ENCODE data around the gene GPR176. TPM values are rescaled to one million over a fixed set of nuclear protein-coding genes. Genes with fewer than 3 reads are reported as not detected.

GPR176 gene
- total RNA-seq, 1 donor from 2014 or later: 15.9 TPM

GRCh38 chr15:39843565-39843964 lies 76.5 kb downstream of the GPR176 start:
- Mint-ChIP-seq H3K27ac (ENCODE audit: unreplicated experiment) (no peak overlapping the region), H3K27me3 (ENCODE audit: unreplicated experiment) (no peaks in the 10 kb centered on the region), H3K9me3 (ENCODE audit: unreplicated experiment) (no peaks in the 10 kb centered on the region), H3K4me3 (ENCODE audit: unreplicated experiment) (no peak overlapping the region), H3K4me1 (ENCODE audit: low read depth, unreplicated experiment) (peaks cover 5% of the 10 kb centered on the region), H3K36me3 (ENCODE audit: unreplicated experiment) (no peaks in the 10 kb centered on the region)
- TF ChIP-seq CTCF (IDR thresholded peaks at IDR 0.05; ENCODE audit: partially characterized antibody, unreplicated experiment): no peak
- DNase-seq: no peak

- H3K27ac Mint-ChIP-seq (ENCODE audit: unreplicated experiment): no peak overlapping the region
- no peak overlapping the region for H3K4me3 Mint-ChIP-seq (ENCODE audit: unreplicated experiment)
- H3K4me1 Mint-ChIP-seq (ENCODE audit: low read depth, unreplicated experiment): peaks cover 2% of the 10 kb centered on the region
- no peaks in the 10 kb centered on the region for H3K9me3 Mint-ChIP-seq (ENCODE audit: unreplicated experiment)
- DNase-seq: no peak
- no peaks in the 10 kb centered on the region for H3K36me3 Mint-ChIP-seq (ENCODE audit: unreplicated experiment)
- TF ChIP-seq CTCF (IDR thresholded peaks at IDR 0.05; ENCODE audit: partially characterized antibody, unreplicated experiment): no peak
- H3K27me3 Mint-ChIP-seq (ENCODE audit: unreplicated experiment): no peaks in the 10 kb centered on the region
Observed at GRCh38 chr15:39837454-39837853, 82.6 kb downstream of the GPR176 start.

DNA sequence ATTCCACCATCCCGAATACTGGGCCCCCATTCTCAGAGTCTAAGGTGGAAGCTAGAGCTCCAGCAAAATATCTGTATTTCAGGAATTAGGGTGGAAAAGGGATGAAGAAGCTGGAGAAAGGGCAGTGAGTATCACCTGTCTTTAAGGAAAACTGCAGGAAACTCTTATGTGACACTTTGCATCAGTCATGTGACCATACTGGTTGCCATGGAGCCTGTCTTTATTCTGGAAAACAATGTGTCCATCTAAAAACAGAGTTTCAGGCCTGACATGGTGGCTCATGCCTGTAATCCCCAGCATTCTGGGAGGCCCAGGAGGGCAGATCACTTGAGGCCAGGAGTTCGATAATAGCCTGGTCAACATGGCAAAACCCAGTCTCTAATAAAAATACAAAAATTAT lies 84.5 kb downstream of the GPR176 start:
- H3K36me3 Mint-ChIP-seq (ENCODE audit: unreplicated experiment): no peaks in the 10 kb centered on the region
- H3K27me3 Mint-ChIP-seq (ENCODE audit: unreplicated experiment): no peaks in the 10 kb centered on the region
- no peak overlapping the region for H3K27ac Mint-ChIP-seq (ENCODE audit: unreplicated experiment)
- no peak for DNase-seq
- H3K9me3 Mint-ChIP-seq (ENCODE audit: unreplicated experiment): no peaks in the 10 kb centered on the region
- no peak overlapping the region for H3K4me3 Mint-ChIP-seq (ENCODE audit: unreplicated experiment)
- H3K4me1 Mint-ChIP-seq (ENCODE audit: low read depth, unreplicated experiment): peaks cover 2% of the 10 kb centered on the region
- TF ChIP-seq CTCF (IDR thresholded peaks at IDR 0.05; ENCODE audit: partially characterized antibody, unreplicated experiment): no peak

- no peaks in the 10 kb centered on the region for H3K36me3 Mint-ChIP-seq (ENCODE audit: unreplicated experiment)
- H3K9me3 Mint-ChIP-seq (ENCODE audit: unreplicated experiment): no peaks in the 10 kb centered on the region
- H3K4me3 Mint-ChIP-seq (ENCODE audit: unreplicated experiment): no peak overlapping the region
- no peaks in the 10 kb centered on the region for H3K27me3 Mint-ChIP-seq (ENCODE audit: unreplicated experiment)
- TF ChIP-seq CTCF (IDR thresholded peaks at IDR 0.05; ENCODE audit: partially characterized antibody, unreplicated experiment): no peak
- H3K4me1 Mint-ChIP-seq (ENCODE audit: low read depth, unreplicated experiment): peaks cover 2% of the 10 kb centered on the region
- no peak overlapping the region for H3K27ac Mint-ChIP-seq (ENCODE audit: unreplicated experiment)
- DNase-seq: no peak
Observed at GRCh38 chr15:39834256-39834655, 85.8 kb downstream of the GPR176 start.

DNA sequence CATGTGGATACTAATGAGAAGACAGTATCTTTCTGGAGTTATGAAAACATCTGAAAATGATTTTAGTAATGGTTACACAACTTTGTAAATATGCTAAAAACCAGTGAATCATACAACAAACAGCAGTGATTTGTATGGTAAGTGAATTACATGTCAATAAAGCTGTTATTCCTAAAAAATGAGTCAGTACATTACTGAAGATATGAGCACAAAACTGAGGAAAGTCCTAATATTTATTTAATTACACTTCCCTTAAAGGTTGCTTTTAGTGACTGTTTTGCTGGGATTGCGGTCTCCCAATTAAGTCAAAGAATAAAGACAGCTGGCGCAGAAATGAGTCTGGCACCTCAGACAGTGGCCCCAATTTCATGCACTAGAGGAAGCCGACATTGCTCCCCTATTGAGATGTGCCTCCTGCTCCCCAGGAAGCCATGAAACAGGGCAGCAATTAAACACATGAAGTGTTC lies 86.5 kb downstream of the GPR176 start:
- H3K27me3 Mint-ChIP-seq (ENCODE audit: unreplicated experiment): no peaks in the 10 kb centered on the region
- no peaks in the 10 kb centered on the region for H3K36me3 Mint-ChIP-seq (ENCODE audit: unreplicated experiment)
- no peak for TF ChIP-seq CTCF (IDR thresholded peaks at IDR 0.05; ENCODE audit: partially characterized antibody, unreplicated experiment)
- H3K27ac Mint-ChIP-seq (ENCODE audit: unreplicated experiment): no peak overlapping the region
- DNase-seq: no peak
- no peak overlapping the region for H3K4me3 Mint-ChIP-seq (ENCODE audit: unreplicated experiment)
- peaks cover 4% of the 10 kb centered on the region for H3K4me1 Mint-ChIP-seq (ENCODE audit: low read depth, unreplicated experiment)
- no peaks in the 10 kb centered on the region for H3K9me3 Mint-ChIP-seq (ENCODE audit: unreplicated experiment)

All from glutamatergic neuron (in vitro differentiated cells).